GM12878 (cell line): ENCODE measurements around the gene BEST1. TPM values are rescaled to one million over a fixed set of nuclear protein-coding genes. Genes with fewer than 3 reads are reported as not detected.
"Not testable (repeated sequence)": the region's sequence is repeated elsewhere in the genome, so short reads cannot be mapped to it uniquely, and the experiment has no call there.

ENCODE experiments used
- ATAC-seq: fragments of 200-7000 bp; cut with Tn5 transposase; 3 replicates; pipeline ENCODE4 v1.9.1; 2020; ENCODE audit warnings: mild to moderate bottlenecking, moderate library complexity
- BruUV-seq: library from RNA; stranded (reverse); fragments of 400-500 nt; replicated peaks from 2 replicates; lab custom pipeline; 2021; lab: Mats Ljungman, UMichigan
- CTCF ChIA-PET: fragments of 300-600 bp; sonication (Branson Sonifier 250); formaldehyde crosslinking; extraction: SDS; loops from one replicate; lab custom pipeline; 2021; ENCODE audit warnings: inconsistent platforms; lab: Yijun Ruan, JAX
- POLR2A ChIA-PET: fragments of 350-600 bp; formaldehyde crosslinking; extraction: SDS; loops from one replicate; lab custom pipeline; 2021; ENCODE audit warnings: inconsistent platforms; lab: Charles Lee
- RAD21 ChIA-PET: fragments of 300-600 bp; sonication (Branson Sonifier 250); formaldehyde crosslinking; loops from one replicate; lab custom pipeline; 2023; ENCODE audit warnings: antibody characterized with exemption; ENCODE audit not compliant: unreplicated experiment; lab: Charles Lee
- SMC1A ChIA-PET: fragments of 300-600 bp; sonication (Branson Sonifier 250); formaldehyde crosslinking; loops from one replicate; lab custom pipeline; 2023; ENCODE audit not compliant: unreplicated experiment, uncharacterized antibody; lab: Charles Lee
- DNase-seq: peaks from one replicate; pipeline ENCODE4 v3.0.0-alpha.2; 2011; ENCODE audit warnings: low read depth, low spot score
- FAIRE-seq: peaks from 3 replicates; lab custom pipeline; 2011; peaks lifted over from hg19 to GRCh38; lab: Jason Lieb, UNC
- H2AFZ ChIP-seq: 2 replicates; pipeline ENCODE4 v1.6.0; 2011; ENCODE audit warnings: low read depth, low read length, control low read depth; ENCODE audit not compliant: control insufficient read depth
- H3K27ac ChIP-seq: 2 replicates; pipeline ENCODE4 v1.5.1; 2011; ENCODE audit warnings: control low read depth; ENCODE audit not compliant: control insufficient read depth, insufficient read depth
- H3K27me3 ChIP-seq, 2 experiments: replicated peaks in 1 of 2; 2 replicates each; pipeline versions ENCODE4 v1.6.0 to v1.6.1; 2011; ENCODE audit warnings: low read length in 1 of 2; ENCODE audit not compliant: control insufficient read depth in 2 of 2, insufficient read depth in 2 of 2
- H3K36me3 ChIP-seq, 2 experiments: 2 replicates each; pipeline ENCODE4 v1.5.1; 2011; ENCODE audit warnings: low read length in 1 of 2; ENCODE audit not compliant: control insufficient read depth in 2 of 2, insufficient read depth in 2 of 2
- H3K4me1 ChIP-seq: 2 replicates; pipeline ENCODE4 v1.6.1; 2011; ENCODE audit warnings: mild to moderate bottlenecking, low read length, moderate library complexity, mixed read lengths; ENCODE audit not compliant: control insufficient read depth, insufficient read depth
- H3K4me2 ChIP-seq: 2 replicates; pipeline ENCODE4 v1.6.0; 2011; ENCODE audit warnings: control low read depth; ENCODE audit not compliant: control insufficient read depth, insufficient read depth
- H3K4me3 ChIP-seq: fragments of 200-600 bp; sonication (generic); 2 replicates; pipeline ENCODE4 v1.5.1; 2016
- H3K79me2 ChIP-seq: 2 replicates; pipeline ENCODE4 v1.6.0; 2011; ENCODE audit warnings: low read length; ENCODE audit not compliant: control insufficient read depth, insufficient read depth
- H3K9ac ChIP-seq: 2 replicates; pipeline ENCODE4 v1.8.0; 2011; ENCODE audit warnings: low read length, control low read depth, mixed read lengths; ENCODE audit not compliant: control insufficient read depth, insufficient read depth
- H3K9me3 ChIP-seq: replicated peaks from 3 replicates; pipeline ENCODE4 v1.5.1; 2011; ENCODE audit warnings: mild to moderate bottlenecking, low read length; ENCODE audit not compliant: control insufficient read depth, insufficient read depth
- H4K20me1 ChIP-seq: 2 replicates; pipeline ENCODE4 v1.6.0; 2011; ENCODE audit not compliant: control insufficient read depth, insufficient read depth
- BACH1 ChIP-seq: fragments of 450-650 bp; IDR thresholded peaks from 2 replicates; pipeline ENCODE4 v1.6.1; 2017; ENCODE audit warnings: mild to moderate bottlenecking, borderline replicate concordance
- CEBPZ ChIP-seq: fragments of 150-350 bp; IDR thresholded peaks from 2 replicates; pipeline ENCODE4 v1.6.1; 2016; ENCODE audit warnings: low read depth, low read length
- RAD51 ChIP-seq: fragments of 450-650 bp; IDR thresholded peaks from 2 replicates; pipeline ENCODE4 v1.6.1; 2016; ENCODE audit warnings: moderate library complexity, mild to moderate bottlenecking, inconsistent platforms
- USF1 ChIP-seq: IDR thresholded peaks from 2 replicates; pipeline ENCODE4 v1.6.1; 2011; ENCODE audit warnings: borderline replicate concordance, low read depth, mild to moderate bottlenecking, moderate library complexity, mixed read lengths, low read length; ENCODE audit not compliant: insufficient read depth; ENCODE audit errors: extremely low read length
- ZBED1 ChIP-seq: IDR thresholded peaks from 2 replicates; pipeline ENCODE4 v1.6.1; 2016; ENCODE audit warnings: borderline replicate concordance
- WGBS: methylation state at CpG from one replicate; pipeline ENCODE4 v1.1.6; 2016; ENCODE audit warnings: low lambda C conversion rate; ENCODE audit not compliant: insufficient replicate concordance, insufficient coverage; ENCODE audit errors: missing lambda C conversion rate; 5-methylcytosine and 5-hydroxymethylcytosine counted together
- in situ Hi-C: fragments of 300-500 bp; cut with MboI; formaldehyde crosslinking; loops from 9 replicates; pipeline ENCODE4 v1.14.3; 2018; ENCODE audit warnings: mixed read lengths
- intact Hi-C: fragments of 100-400 bp; cut with micrococcal nuclease; formaldehyde crosslinking; loops from one replicate; pipeline ENCODE4 v1.14.2; 2022; ENCODE audit not compliant: unreplicated experiment
- polyA plus RNA-seq, 11 experiments: library from polyadenylated mRNA; depleted of rRNA in 4 of 11; unstranded in 6 of 11; stranded (reverse) in 5 of 11; fragments of >200 nt; fragmentation: Nextera tagmentation in 4 of 11; fragmentation: Illumina TruSeq in 1 of 11; extraction: Ambion mirVana in 4 of 11; extraction: Trizol in 1 of 11; gene quantifications; 1 replicate in 1 of 11; 2 replicates in 10 of 11; pipeline versions ENCODE4 v1.2.1 to v1.2.3, GENCODE V29; 2011 to 2016; ENCODE audit warnings: inconsistent platforms in 2 of 11, missing spikeins in 2 of 11, low read depth in 1 of 11
- total RNA-seq, 4 experiments: library from RNA; depleted of rRNA in 3 of 4; stranded (reverse); fragments of >200 nt in 3 of 4; fragmentation: Illumina TruSeq in 1 of 4; extraction: Trizol in 1 of 4; gene quantifications; 2 replicates each; pipeline versions ENCODE4 v1.2.1 to v1.2.3, GENCODE V29; 2013 to 2021

BEST1 gene
- total and polyA plus RNA-seq, 10 of the 15 experiments (the other 5 are each of a cell fraction or from before 2014, with no cell fraction given) = 0.03 to 3.4 (median 0.15) TPM; not detected in 1

- no peak for TF ChIP-seq CEBPZ
These were observed 14.0 kb downstream of the BEST1 start (continued) for GRCh38 chr11:61964058-61964665.

- intact Hi-C loops = loop anchor here (5.0 kb wide), 4 partner anchors 88 to 167 kb away; partner anchors contain the start of genes FADS2 and INCENP
- H3K4me2 ChIP-seq = peak overlapping the region; percentile 91
- ATAC-seq, in situ Hi-C loops, FAIRE-seq, DNase-seq, H3K9me3 ChIP-seq, H2AFZ ChIP-seq, H4K20me1 ChIP-seq, H3K27me3 ChIP-seq: not testable (repeated sequence)
- WGBS = 23% methylated on average over 9 of the region's 9 CpGs
- peaks cover 6 to 16% of the 10 kb centered on the region in 2 experiments for H3K36me3 ChIP-seq
- ChIA-PET RAD21 (interaction anchor here (1.0 to 1.7 kb wide), 3 partner anchors 17 to 83 kb away, joined by 3 to 5 read pairs (median 4); no protein-coding TSS in a partner anchor), SMC1A (interaction anchor here (1.0 to 3.7 kb wide), 5 partner anchors 14 to 117 kb away, joined by 3 to 20 read pairs (median 6); no protein-coding TSS in a partner anchor), POLR2A (interaction anchor here (1.3 to 1.4 kb wide), 3 partner anchors 13 to 211 kb away, joined by 3 to 4 read pairs (median 3); no protein-coding TSS in a partner anchor), CTCF (interaction anchor here (0.7 to 7.0 kb wide), 9 partner anchors 8 to 167 kb away, joined by 3 to 49 read pairs (median 4); no protein-coding TSS in a partner anchor)
- TF ChIP-seq ZBED1 (0 out of 2 replicates have a peak, but pooled peaks have one; percentile 14), USF1 (peak; percentile 42), RAD51 (peak; percentile 90), BACH1 (0 out of 2 replicates have a peak, but pooled peaks have one; percentile 15)
- H3K4me3 ChIP-seq = peak overlapping the region; percentile 100
- peak overlapping the region; percentile 50 for H3K27ac ChIP-seq
- TSS peak; percentile 83 for BruUV-seq
- peak overlapping the region; percentile 93 for H3K9ac ChIP-seq
- H3K79me2 ChIP-seq = peaks cover 36% of the 10 kb centered on the region
- peaks cover 28% of the 10 kb centered on the region for H3K4me1 ChIP-seq
These were observed 14.6 kb downstream of the BEST1 start for GRCh38 chr11:61964666-61965271.
